A673 (cell line): ENCODE measurements around the gene TMEM270.

Experiments used
- EZH2 ChIP-seq: fragments of 200-600 bp; sonication (generic); IDR thresholded peaks from 2 replicates; pipeline ENCODE4 v1.6.1; 2017; ENCODE audit warnings: borderline replicate concordance, low read depth, mild to moderate bottlenecking, mixed read lengths, antibody characterized with exemption, low read length; ENCODE audit not compliant: poor library complexity, severe bottlenecking
- TF ChIP-seq, protein P1 (sequence below): fragments of 300-800, 200-600 bp; sonication (generic); conservative IDR thresholded peaks from 2 replicates; pipeline ENCODE4 v1.5.1; 2017; ENCODE audit warnings: low read depth, mild to moderate bottlenecking, antibody characterized with exemption, low read length, moderate library complexity, mixed read lengths

DNA sequence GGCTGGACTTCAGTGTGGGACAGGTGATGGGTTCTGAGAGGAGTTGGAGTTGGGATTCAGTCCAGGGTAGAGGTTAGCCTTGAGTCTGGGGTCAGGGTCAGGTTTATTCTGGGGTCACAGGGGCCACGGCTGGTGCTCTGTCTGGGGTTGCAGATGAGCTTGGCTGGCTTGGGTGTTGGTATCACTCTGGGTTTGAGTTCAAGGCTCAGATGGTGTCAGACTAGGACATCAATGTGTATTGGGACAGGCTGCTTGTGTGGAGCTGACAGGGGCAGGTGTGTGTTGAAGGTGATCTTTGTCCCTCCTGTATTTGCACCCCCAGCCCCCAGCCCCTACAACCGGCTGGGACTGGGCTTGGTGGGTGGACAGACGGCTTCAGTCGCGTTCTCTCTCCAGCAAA lies 26.8 kb downstream of the TMEM270 start:
- TF ChIP-seq, protein P1, sequence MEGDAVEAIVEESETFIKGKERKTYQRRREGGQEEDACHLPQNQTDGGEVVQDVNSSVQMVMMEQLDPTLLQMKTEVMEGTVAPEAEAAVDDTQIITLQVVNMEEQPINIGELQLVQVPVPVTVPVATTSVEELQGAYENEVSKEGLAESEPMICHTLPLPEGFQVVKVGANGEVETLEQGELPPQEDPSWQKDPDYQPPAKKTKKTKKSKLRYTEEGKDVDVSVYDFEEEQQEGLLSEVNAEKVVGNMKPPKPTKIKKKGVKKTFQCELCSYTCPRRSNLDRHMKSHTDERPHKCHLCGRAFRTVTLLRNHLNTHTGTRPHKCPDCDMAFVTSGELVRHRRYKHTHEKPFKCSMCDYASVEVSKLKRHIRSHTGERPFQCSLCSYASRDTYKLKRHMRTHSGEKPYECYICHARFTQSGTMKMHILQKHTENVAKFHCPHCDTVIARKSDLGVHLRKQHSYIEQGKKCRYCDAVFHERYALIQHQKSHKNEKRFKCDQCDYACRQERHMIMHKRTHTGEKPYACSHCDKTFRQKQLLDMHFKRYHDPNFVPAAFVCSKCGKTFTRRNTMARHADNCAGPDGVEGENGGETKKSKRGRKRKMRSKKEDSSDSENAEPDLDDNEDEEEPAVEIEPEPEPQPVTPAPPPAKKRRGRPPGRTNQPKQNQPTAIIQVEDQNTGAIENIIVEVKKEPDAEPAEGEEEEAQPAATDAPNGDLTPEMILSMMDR = no peak
- no peak for TF ChIP-seq EZH2
